Trophoblast cell (in vitro differentiated cells and primary cell): Measurements from ENCODE around the gene CAND1.

ENCODE experiments used
- DNase-seq, 2 donors: peaks; one replicate each; pipeline ENCODE4 v3.0.0-alpha.2; 2016
- H2AFZ ChIP-seq: 2 replicates; pipeline ENCODE4 v1.6.1; 2013; ENCODE audit warnings: low read length, moderate library complexity, mild to moderate bottlenecking; ENCODE audit not compliant: insufficient read depth, poor library complexity
- H2AK5ac ChIP-seq: 2 replicates; pipeline ENCODE4 v1.6.1; 2013; ENCODE audit warnings: mild to moderate bottlenecking, low read length
- H2BK120ac ChIP-seq: 2 replicates; pipeline ENCODE4 v1.6.1; 2013; ENCODE audit warnings: low read length, mild to moderate bottlenecking, moderate library complexity; ENCODE audit not compliant: insufficient read depth, poor library complexity
- H2BK12ac ChIP-seq: 2 replicates; pipeline ENCODE4 v1.6.1; 2013; ENCODE audit warnings: mild to moderate bottlenecking, low read length, moderate library complexity
- H2BK5ac ChIP-seq: 2 replicates; pipeline ENCODE4 v1.6.1; 2013; ENCODE audit warnings: low read length, low read depth, moderate library complexity, mild to moderate bottlenecking; ENCODE audit not compliant: poor library complexity
- H3K14ac ChIP-seq: 2 replicates; pipeline ENCODE4 v1.6.1; 2013; ENCODE audit warnings: mild to moderate bottlenecking, low read length
- H3K18ac ChIP-seq: 2 replicates; pipeline ENCODE4 v1.6.1; 2013; ENCODE audit warnings: mild to moderate bottlenecking, low read length
- H3K23ac ChIP-seq: 2 replicates; pipeline ENCODE4 v1.6.1; 2013; ENCODE audit warnings: low read length
- H3K27ac ChIP-seq: 2 replicates; pipeline ENCODE4 v1.5.1; 2013; ENCODE audit warnings: low read depth, mild to moderate bottlenecking, inconsistent platforms, low read length, moderate library complexity
- H3K27me3 ChIP-seq: 2 replicates; pipeline ENCODE4 v1.6.1; 2013; ENCODE audit warnings: inconsistent platforms, mild to moderate bottlenecking, low read length, moderate library complexity; ENCODE audit not compliant: insufficient read depth
- H3K36me3 ChIP-seq, 2 experiments: 1 replicate in 1 of 2; 2 replicates in 1 of 2; pipeline ENCODE4 v1.6.1; 2013; ENCODE audit warnings: low read length in 2 of 2, mild to moderate bottlenecking in 2 of 2, moderate library complexity in 1 of 2; ENCODE audit not compliant: insufficient read depth in 2 of 2, control insufficient read depth in 1 of 2
- H3K4ac ChIP-seq: 2 replicates; pipeline ENCODE4 v1.6.1; 2013; ENCODE audit warnings: low read depth, mild to moderate bottlenecking, low read length, moderate library complexity
- H3K4me1 ChIP-seq, 2 experiments: 1 replicate in 1 of 2; 2 replicates in 1 of 2; pipeline ENCODE4 v1.6.1; 2013; ENCODE audit warnings: low read length in 2 of 2, mild to moderate bottlenecking in 2 of 2, moderate library complexity in 1 of 2; ENCODE audit not compliant: insufficient read depth in 2 of 2, control insufficient read depth in 1 of 2
- H3K4me2 ChIP-seq: 2 replicates; pipeline ENCODE4 v1.6.1; 2013; ENCODE audit warnings: inconsistent platforms, mild to moderate bottlenecking, low read length, moderate library complexity
- H3K4me3 ChIP-seq: 2 replicates; pipeline ENCODE4 v1.5.1; 2013; ENCODE audit warnings: mild to moderate bottlenecking, low read depth, low read length, inconsistent platforms
- H3K79me1 ChIP-seq: one replicate; pipeline ENCODE4 v1.6.1; 2013; ENCODE audit warnings: low read length
- H3K79me2 ChIP-seq: 2 replicates; pipeline ENCODE4 v1.6.1; 2013; ENCODE audit warnings: low read length, mild to moderate bottlenecking; ENCODE audit not compliant: control insufficient read depth, insufficient read depth, poor library complexity
- H3K9ac ChIP-seq: 2 replicates; pipeline ENCODE4 v1.6.1; 2013; ENCODE audit warnings: mild to moderate bottlenecking, low read length
- H3K9me3 ChIP-seq: 2 replicates; pipeline ENCODE4 v1.6.1; 2013; ENCODE audit warnings: low read depth, mild to moderate bottlenecking, control low read depth, inconsistent platforms, low read length; ENCODE audit not compliant: insufficient read depth
- H4K12ac ChIP-seq: 2 replicates; pipeline ENCODE4 v1.6.1; 2013; ENCODE audit warnings: low read depth, mild to moderate bottlenecking, low read length, moderate library complexity
- H4K8ac ChIP-seq: 2 replicates; pipeline ENCODE4 v1.6.1; 2013; ENCODE audit warnings: low read depth, mild to moderate bottlenecking, low read length, moderate library complexity
- H4K91ac ChIP-seq: one replicate; pipeline ENCODE4 v1.6.1; 2013; ENCODE audit warnings: low read depth, mild to moderate bottlenecking, low read length, moderate library complexity
- WGBS: extraction: QIAGEN DNeasy Blood & Tissue Kit; methylation state at CpG from one replicate; pipeline ENCODE4 v1.1.7; 2013; ENCODE audit warnings: missing lambda C conversion rate; ENCODE audit not compliant: insufficient read length, insufficient coverage; ENCODE audit errors: extremely low coverage; 5-methylcytosine and 5-hydroxymethylcytosine counted together

CAND1 gene

GRCh38 chr12:67356380-67356774, 87.2 kb downstream of the CAND1 start:
- Histone ChIP-seq H3K4ac (no peak overlapping the region), H2AFZ (no peak overlapping the region), H3K9me3 (no peaks in the 10 kb centered on the region), H3K27me3 (no peaks in the 10 kb centered on the region), H3K18ac (no peak overlapping the region), H3K14ac (no peak overlapping the region), H4K8ac (no peak overlapping the region), H2AK5ac (no peak overlapping the region), H4K12ac (no peak overlapping the region), H3K79me1 (no peaks in the 10 kb centered on the region), H3K27ac (no peak overlapping the region), H3K79me2 (no peaks in the 10 kb centered on the region), H4K91ac (no peak overlapping the region), H3K4me2 (no peak overlapping the region), H2BK120ac (no peak overlapping the region), H3K4me1 (no peaks in the 10 kb centered on the region), H3K23ac (no peak overlapping the region), H2BK12ac (no peak overlapping the region), H3K4me3 (no peak overlapping the region), H3K36me3 (no peaks in the 10 kb centered on the region), H2BK5ac (no peak overlapping the region), H3K9ac (no peak overlapping the region)
- WGBS: no CpG with 5 or more reads among the region's 1 CpG
- no peak for DNase-seq

- no peak overlapping the region for H4K8ac ChIP-seq
- H3K14ac ChIP-seq: no peak overlapping the region
- no peak for DNase-seq
- no peak overlapping the region for H4K12ac ChIP-seq
- no peaks in the 10 kb centered on the region for H3K79me2 ChIP-seq
- no peak overlapping the region for H3K4ac ChIP-seq
- H3K9ac ChIP-seq: no peak overlapping the region
- no peak overlapping the region for H3K23ac ChIP-seq
- no peak overlapping the region for H3K18ac ChIP-seq
- no peaks in the 10 kb centered on the region for H3K27me3 ChIP-seq
- H2BK5ac ChIP-seq: no peak overlapping the region
- H3K79me1 ChIP-seq: no peaks in the 10 kb centered on the region
- H3K36me3 ChIP-seq: no peaks in the 10 kb centered on the region
- H3K27ac ChIP-seq: no peak overlapping the region
- no peak overlapping the region for H2AFZ ChIP-seq
- no peak overlapping the region for H4K91ac ChIP-seq
- no peak overlapping the region for H3K4me3 ChIP-seq
- H3K9me3 ChIP-seq: no peaks in the 10 kb centered on the region
- no peak overlapping the region for H3K4me2 ChIP-seq
- no peaks in the 10 kb centered on the region for H3K4me1 ChIP-seq
- H2BK120ac ChIP-seq: no peak overlapping the region
- no peak overlapping the region for H2BK12ac ChIP-seq
- WGBS: no CpG with 5 or more reads among the region's 7 CpGs
- no peak overlapping the region for H2AK5ac ChIP-seq
Observed at GRCh38 chr12:67357376-67358125, 88.4 kb downstream of the CAND1 start.

- Histone ChIP-seq H3K9me3 (no peaks in the 10 kb centered on the region), H2AK5ac (no peak overlapping the region), H2AFZ (no peak overlapping the region), H4K12ac (no peak overlapping the region), H3K4me2 (no peak overlapping the region), H3K23ac (no peak overlapping the region), H3K27ac (no peak overlapping the region), H4K91ac (no peak overlapping the region), H3K27me3 (no peaks in the 10 kb centered on the region), H2BK12ac (no peak overlapping the region), H3K18ac (no peak overlapping the region), H3K4ac (no peak overlapping the region), H2BK5ac (no peak overlapping the region), H4K8ac (no peak overlapping the region), H3K79me1 (no peaks in the 10 kb centered on the region), H3K79me2 (no peaks in the 10 kb centered on the region), H3K14ac (no peak overlapping the region), H3K4me1 (no peaks in the 10 kb centered on the region), H3K9ac (no peak overlapping the region), H3K36me3 (no peaks in the 10 kb centered on the region), H2BK120ac (no peak overlapping the region), H3K4me3 (no peak overlapping the region)
- DNase-seq: no peak
- no CpG with 5 or more reads among the region's 4 CpGs for WGBS
Observed at GRCh38 chr12:67358781-67359338, 89.7 kb downstream of the CAND1 start.

GRCh38 chr12:67362526-67362925, 93.4 kb downstream of the CAND1 start:
- no peak overlapping the region for H4K91ac ChIP-seq
- no peak overlapping the region for H3K18ac ChIP-seq
- H2BK120ac ChIP-seq: no peak overlapping the region
- H3K14ac ChIP-seq: no peak overlapping the region
- no peaks in the 10 kb centered on the region for H3K27me3 ChIP-seq
- no peaks in the 10 kb centered on the region for H3K4me1 ChIP-seq
- WGBS: no CpG with 5 or more reads among the region's 6 CpGs
- no peak overlapping the region for H2BK5ac ChIP-seq
- no peak overlapping the region for H2AK5ac ChIP-seq
- H2AFZ ChIP-seq: no peak overlapping the region
- H2BK12ac ChIP-seq: no peak overlapping the region
- H3K9me3 ChIP-seq: no peaks in the 10 kb centered on the region
- no peaks in the 10 kb centered on the region for H3K36me3 ChIP-seq
- no peak overlapping the region for H3K4me3 ChIP-seq
- no peaks in the 10 kb centered on the region for H3K79me2 ChIP-seq
- H3K9ac ChIP-seq: no peak overlapping the region
- no peak overlapping the region for H3K4me2 ChIP-seq
- H3K27ac ChIP-seq: no peak overlapping the region
- no peak overlapping the region for H4K8ac ChIP-seq
- no peaks in the 10 kb centered on the region for H3K79me1 ChIP-seq
- H3K23ac ChIP-seq: no peak overlapping the region
- no peak for DNase-seq
- H3K4ac ChIP-seq: no peak overlapping the region
- no peak overlapping the region for H4K12ac ChIP-seq
